Activated naive CD4-positive, alpha-beta T cell treated with anti-CD3 and anti-CD28 coated beads for 36 hours (primary cell): ENCODE measurements around the gene MTX2. TPM values are rescaled to one million over a fixed set of nuclear protein-coding genes. Genes with fewer than 3 reads are reported as not detected.
"Not testable (repeated sequence)": the region's sequence is repeated elsewhere in the genome, so short reads cannot be mapped to it uniquely, and the experiment has no call there.

ENCODE experiments used
- CTCF ChIA-PET: fragments of 350-600 bp; sonication (Branson Sonifier 250); formaldehyde crosslinking; loops from one replicate; lab custom pipeline; 2021; ENCODE audit warnings: antibody characterized with exemption; lab: Charles Lee
- DNase-seq: peaks from one replicate; pipeline ENCODE4 v3.0.0-alpha.2; 2020
- H3K27ac Mint-ChIP-seq: one replicate; pipeline ENCODE4 v1.8.0; 2021; ENCODE audit warnings: mild to moderate bottlenecking, mixed read lengths
- H3K27me3 Mint-ChIP-seq: one replicate; pipeline ENCODE4 v1.8.0; 2021; ENCODE audit warnings: low read depth, mixed read lengths
- H3K36me3 Mint-ChIP-seq: one replicate; pipeline ENCODE4 v1.8.0; 2021; ENCODE audit warnings: low read depth, mixed read lengths
- H3K4me1 Mint-ChIP-seq: one replicate; pipeline ENCODE4 v1.8.0; 2021; ENCODE audit warnings: low read depth, mixed read lengths
- H3K4me3 Mint-ChIP-seq: one replicate; pipeline ENCODE4 v1.8.0; 2021; ENCODE audit warnings: mild to moderate bottlenecking, moderate library complexity, mixed read lengths
- H3K9me3 Mint-ChIP-seq: one replicate; pipeline ENCODE4 v1.8.0; 2021; ENCODE audit warnings: mixed read lengths
- intact Hi-C: fragments of 100-400 bp; cut with micrococcal nuclease; formaldehyde crosslinking; loops from one replicate; pipeline ENCODE4 v1.15.1; 2023
- total RNA-seq, 2 experiments: library from RNA; stranded (reverse); gene quantifications; one replicate each; pipeline ENCODE4 v1.2.3, GENCODE V29; 2021

The MTX2 gene
- total RNA-seq, 2 experiments from 2014 or later = 24.3 to 28.1 TPM

- Mint-ChIP-seq H3K27me3 (no peaks in the 10 kb centered on the region), H3K4me1 (peaks cover 32% of the 10 kb centered on the region), H3K27ac (no peak overlapping the region), H3K4me3 (no peak overlapping the region), H3K36me3 (peaks cover 10% of the 10 kb centered on the region), H3K9me3 (no peaks in the 10 kb centered on the region)
- intact Hi-C loops = loop anchor here (1.0 kb wide), 1 partner anchor 23 kb away; the partner anchor contains the start of gene MTX2
- CTCF ChIA-PET = no interaction called here
- DNase-seq = no peak
Observed at GRCh38 chr2:176292608-176293007, 23.4 kb downstream of the MTX2 start.

- Mint-ChIP-seq H3K27me3 (no peaks in the 10 kb centered on the region), H3K36me3 (peaks cover 8% of the 10 kb centered on the region), H3K4me1 (peaks cover 29% of the 10 kb centered on the region), H3K9me3 (no peaks in the 10 kb centered on the region), H3K27ac (no peak overlapping the region), H3K4me3 (no peak overlapping the region)
- intact Hi-C loops = no loop called here
- no peak for DNase-seq
- CTCF ChIA-PET = no interaction called here
Observed at GRCh38 chr2:176293334-176293733, 24.1 kb downstream of the MTX2 start.

- no peaks in the 10 kb centered on the region for H3K9me3 Mint-ChIP-seq
- peaks cover 4% of the 10 kb centered on the region for H3K4me1 Mint-ChIP-seq
- no peak overlapping the region for H3K27ac Mint-ChIP-seq
- no peak for DNase-seq
- CTCF ChIA-PET = no interaction called here
- intact Hi-C loops = no loop called here
- H3K36me3 Mint-ChIP-seq = peaks cover 7% of the 10 kb centered on the region
- no peaks in the 10 kb centered on the region for H3K27me3 Mint-ChIP-seq
- no peak overlapping the region for H3K4me3 Mint-ChIP-seq
Observed at GRCh38 chr2:176297067-176297466, 27.8 kb downstream of the MTX2 start.

- Mint-ChIP-seq H3K4me3 (no peak overlapping the region), H3K36me3 (peaks cover 7% of the 10 kb centered on the region), H3K27me3 (no peaks in the 10 kb centered on the region), H3K9me3 (no peaks in the 10 kb centered on the region), H3K4me1 (no peaks in the 10 kb centered on the region), H3K27ac (no peak overlapping the region)
- CTCF ChIA-PET = interaction anchor here (0.5 kb wide), 1 partner anchor 12 kb away, joined by 5 read pairs; no protein-coding TSS in a partner anchor
- DNase-seq = no peak
- intact Hi-C loops = no loop called here
Observed at GRCh38 chr2:176297737-176298136, 28.5 kb downstream of the MTX2 start.

- H3K4me3 Mint-ChIP-seq, CTCF ChIA-PET, intact Hi-C loops, H3K9me3 Mint-ChIP-seq, H3K27ac Mint-ChIP-seq, H3K4me1 Mint-ChIP-seq, H3K27me3 Mint-ChIP-seq, DNase-seq: not testable (repeated sequence)
- peaks cover 50% of the 10 kb centered on the region for H3K36me3 Mint-ChIP-seq
Observed at GRCh38 chr2:176306020-176306419, 36.8 kb downstream of the MTX2 start.

- DNase-seq = no peak
- Mint-ChIP-seq H3K27me3 (no peaks in the 10 kb centered on the region), H3K36me3 (peaks cover 19% of the 10 kb centered on the region), H3K4me1 (peaks cover 2% of the 10 kb centered on the region), H3K27ac (no peak overlapping the region), H3K9me3 (no peaks in the 10 kb centered on the region), H3K4me3 (no peak overlapping the region)
- CTCF ChIA-PET = no interaction called here
- intact Hi-C loops = no loop called here
Observed at GRCh38 chr2:176317199-176317598, 48.0 kb downstream of the MTX2 start.

GRCh38 chr2:176317623-176318065 is 48.4 kb downstream of the MTX2 start:
- CTCF ChIA-PET = no interaction called here
- no peak overlapping the region for H3K27ac Mint-ChIP-seq
- H3K4me1 Mint-ChIP-seq = peaks cover 2% of the 10 kb centered on the region
- no peak overlapping the region for H3K4me3 Mint-ChIP-seq
- no peaks in the 10 kb centered on the region for H3K9me3 Mint-ChIP-seq
- no peaks in the 10 kb centered on the region for H3K27me3 Mint-ChIP-seq
- intact Hi-C loops = no loop called here
- peaks cover 19% of the 10 kb centered on the region for H3K36me3 Mint-ChIP-seq
- no peak for DNase-seq

GRCh38 chr2:176321916-176322315 is 52.7 kb downstream of the MTX2 start:
- no peak overlapping the region for H3K27ac Mint-ChIP-seq
- CTCF ChIA-PET = no interaction called here
- no peak for DNase-seq
- peaks cover 6% of the 10 kb centered on the region for H3K36me3 Mint-ChIP-seq
- peaks cover 2% of the 10 kb centered on the region for H3K4me1 Mint-ChIP-seq
- H3K9me3 Mint-ChIP-seq = no peaks in the 10 kb centered on the region
- intact Hi-C loops = no loop called here
- H3K4me3 Mint-ChIP-seq = no peak overlapping the region
- no peaks in the 10 kb centered on the region for H3K27me3 Mint-ChIP-seq

GRCh38 chr2:176324862-176325261 is 55.6 kb downstream of the MTX2 start:
- Mint-ChIP-seq H3K4me1 (peaks cover 2% of the 10 kb centered on the region), H3K4me3 (no peak overlapping the region), H3K36me3 (peaks cover 5% of the 10 kb centered on the region), H3K27ac (no peak overlapping the region), H3K9me3 (no peaks in the 10 kb centered on the region), H3K27me3 (no peaks in the 10 kb centered on the region)
- intact Hi-C loops = no loop called here
- DNase-seq = no peak
- CTCF ChIA-PET = no interaction called here

GRCh38 chr2:176325732-176326131 is 56.5 kb downstream of the MTX2 start:
- CTCF ChIA-PET = no interaction called here
- Mint-ChIP-seq H3K4me3 (no peak overlapping the region), H3K36me3 (peaks cover 5% of the 10 kb centered on the region), H3K27me3 (no peaks in the 10 kb centered on the region), H3K9me3 (no peaks in the 10 kb centered on the region), H3K27ac (no peak overlapping the region), H3K4me1 (peaks cover 2% of the 10 kb centered on the region)
- DNase-seq = no peak
- intact Hi-C loops = no loop called here

GRCh38 chr2:176328149-176328548 is 58.9 kb downstream of the MTX2 start:
- DNase-seq = no peak
- H3K9me3 Mint-ChIP-seq = no peaks in the 10 kb centered on the region
- H3K4me3 Mint-ChIP-seq = no peak overlapping the region
- no peaks in the 10 kb centered on the region for H3K27me3 Mint-ChIP-seq
- peaks cover 7% of the 10 kb centered on the region for H3K36me3 Mint-ChIP-seq
- H3K27ac Mint-ChIP-seq = no peak overlapping the region
- intact Hi-C loops = no loop called here
- CTCF ChIA-PET = interaction anchor here (0.8 kb wide), 1 partner anchor 44 kb away, joined by 3 read pairs; no protein-coding TSS in a partner anchor
- no peaks in the 10 kb centered on the region for H3K4me1 Mint-ChIP-seq

GRCh38 chr2:176330612-176331011 is 61.4 kb downstream of the MTX2 start:
- CTCF ChIA-PET = no interaction called here
- intact Hi-C loops = no loop called here
- Mint-ChIP-seq H3K4me1 (no peaks in the 10 kb centered on the region), H3K36me3 (peaks cover 13% of the 10 kb centered on the region), H3K27me3 (no peaks in the 10 kb centered on the region), H3K4me3 (no peak overlapping the region), H3K27ac (no peak overlapping the region), H3K9me3 (no peaks in the 10 kb centered on the region)
- DNase-seq = no peak

- H3K27ac Mint-ChIP-seq = no peak overlapping the region
- H3K36me3 Mint-ChIP-seq = peaks cover 14% of the 10 kb centered on the region
- no peaks in the 10 kb centered on the region for H3K9me3 Mint-ChIP-seq
- intact Hi-C loops = no loop called here
- H3K4me1 Mint-ChIP-seq = no peaks in the 10 kb centered on the region
- no peaks in the 10 kb centered on the region for H3K27me3 Mint-ChIP-seq
- CTCF ChIA-PET = no interaction called here
- no peak overlapping the region for H3K4me3 Mint-ChIP-seq
- DNase-seq = no peak
Observed at GRCh38 chr2:176331646-176332045, 62.4 kb downstream of the MTX2 start.
